ENCODE data around the gene TTC33.

DNA sequence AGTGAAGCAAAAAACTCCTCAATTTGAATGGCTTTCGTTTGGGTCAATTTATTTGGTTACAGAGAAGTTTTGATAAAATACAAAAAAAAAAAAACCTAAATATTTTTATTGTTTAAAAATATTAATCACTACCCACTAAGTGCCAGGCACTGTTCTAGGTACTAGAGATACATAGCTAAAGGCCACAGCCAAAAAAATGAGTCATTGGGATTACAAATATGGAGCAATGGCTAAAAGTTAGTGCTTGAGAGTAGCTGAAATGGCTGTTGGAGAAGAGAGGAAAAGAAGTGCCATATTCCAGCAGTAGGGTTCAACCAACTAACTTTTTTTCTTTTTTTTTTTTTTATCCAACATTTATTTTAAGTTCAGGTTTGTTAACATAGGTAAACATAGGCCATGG lies 206.1 kb downstream of the TTC33 start:
- TF ChIP-seq, protein P1, sequence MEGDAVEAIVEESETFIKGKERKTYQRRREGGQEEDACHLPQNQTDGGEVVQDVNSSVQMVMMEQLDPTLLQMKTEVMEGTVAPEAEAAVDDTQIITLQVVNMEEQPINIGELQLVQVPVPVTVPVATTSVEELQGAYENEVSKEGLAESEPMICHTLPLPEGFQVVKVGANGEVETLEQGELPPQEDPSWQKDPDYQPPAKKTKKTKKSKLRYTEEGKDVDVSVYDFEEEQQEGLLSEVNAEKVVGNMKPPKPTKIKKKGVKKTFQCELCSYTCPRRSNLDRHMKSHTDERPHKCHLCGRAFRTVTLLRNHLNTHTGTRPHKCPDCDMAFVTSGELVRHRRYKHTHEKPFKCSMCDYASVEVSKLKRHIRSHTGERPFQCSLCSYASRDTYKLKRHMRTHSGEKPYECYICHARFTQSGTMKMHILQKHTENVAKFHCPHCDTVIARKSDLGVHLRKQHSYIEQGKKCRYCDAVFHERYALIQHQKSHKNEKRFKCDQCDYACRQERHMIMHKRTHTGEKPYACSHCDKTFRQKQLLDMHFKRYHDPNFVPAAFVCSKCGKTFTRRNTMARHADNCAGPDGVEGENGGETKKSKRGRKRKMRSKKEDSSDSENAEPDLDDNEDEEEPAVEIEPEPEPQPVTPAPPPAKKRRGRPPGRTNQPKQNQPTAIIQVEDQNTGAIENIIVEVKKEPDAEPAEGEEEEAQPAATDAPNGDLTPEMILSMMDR (conservative IDR thresholded peaks at IDR 0.05; ENCODE audit: low read length): no peak
- TF ChIP-seq EZH2phosphoT487 (IDR thresholded peaks at IDR 0.05; ENCODE audit: borderline replicate concordance): no peak
